Mucosa of stomach (tissue), 1 donor: ENCODE measurements around the gene ABO.
"Not testable (repeated sequence)": the region's sequence is repeated elsewhere in the genome, so short reads cannot be mapped to it uniquely, and the experiment has no call there.

ENCODE experiments used
- H3K27me3 ChIP-seq: one replicate; pipeline ENCODE4 v1.7.0; 2013; ENCODE audit warnings: mild to moderate bottlenecking, low read length; ENCODE audit not compliant: control insufficient read depth, insufficient read depth
- H3K36me3 ChIP-seq: one replicate; pipeline ENCODE4 v1.7.0; 2013; ENCODE audit warnings: low read length; ENCODE audit not compliant: control insufficient read depth, insufficient read depth
- H3K4me1 ChIP-seq: one replicate; pipeline ENCODE4 v1.7.0; 2013; ENCODE audit warnings: mild to moderate bottlenecking, low read length; ENCODE audit not compliant: control insufficient read depth, insufficient read depth
- H3K4me3 ChIP-seq: one replicate; pipeline ENCODE4 v1.7.0; 2013; ENCODE audit warnings: low read length
- H3K9ac ChIP-seq: one replicate; pipeline ENCODE4 v1.7.0; 2013; ENCODE audit warnings: mild to moderate bottlenecking, low read length, moderate library complexity
- H3K9me3 ChIP-seq: one replicate; pipeline ENCODE4 v1.7.0; 2013; ENCODE audit warnings: mild to moderate bottlenecking, low read length, moderate library complexity; ENCODE audit not compliant: control insufficient read depth
- donor health status: Pancreatic carcinoma.

ABO gene

DNA sequence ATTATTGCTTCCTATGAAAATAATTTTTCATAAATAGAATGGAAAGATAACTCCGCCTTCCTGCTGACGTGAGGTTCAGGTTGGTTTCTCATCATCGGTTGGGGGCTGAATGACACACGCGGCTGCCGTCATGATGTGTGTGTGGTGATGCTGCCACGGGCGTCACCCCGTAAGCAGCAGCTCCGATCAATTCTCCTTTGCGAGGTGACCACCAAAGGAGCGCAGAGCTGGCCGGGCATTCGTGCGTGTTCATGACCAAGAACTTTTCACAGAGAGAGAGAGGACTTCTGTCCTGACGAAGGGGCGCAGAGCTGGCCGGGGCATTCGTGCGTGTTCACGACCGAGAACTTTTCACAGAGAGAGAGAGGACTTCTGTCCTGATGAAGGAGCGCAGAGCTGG lies 30.7 kb upstream of the ABO start:
- H3K27me3 ChIP-seq = no peaks in the 10 kb centered on the region
- no peaks in the 10 kb centered on the region for H3K4me1 ChIP-seq
- no peak overlapping the region for H3K9ac ChIP-seq
- H3K36me3 ChIP-seq = no peaks in the 10 kb centered on the region
- no peaks in the 10 kb centered on the region for H3K9me3 ChIP-seq
- no peak overlapping the region for H3K4me3 ChIP-seq

DNA sequence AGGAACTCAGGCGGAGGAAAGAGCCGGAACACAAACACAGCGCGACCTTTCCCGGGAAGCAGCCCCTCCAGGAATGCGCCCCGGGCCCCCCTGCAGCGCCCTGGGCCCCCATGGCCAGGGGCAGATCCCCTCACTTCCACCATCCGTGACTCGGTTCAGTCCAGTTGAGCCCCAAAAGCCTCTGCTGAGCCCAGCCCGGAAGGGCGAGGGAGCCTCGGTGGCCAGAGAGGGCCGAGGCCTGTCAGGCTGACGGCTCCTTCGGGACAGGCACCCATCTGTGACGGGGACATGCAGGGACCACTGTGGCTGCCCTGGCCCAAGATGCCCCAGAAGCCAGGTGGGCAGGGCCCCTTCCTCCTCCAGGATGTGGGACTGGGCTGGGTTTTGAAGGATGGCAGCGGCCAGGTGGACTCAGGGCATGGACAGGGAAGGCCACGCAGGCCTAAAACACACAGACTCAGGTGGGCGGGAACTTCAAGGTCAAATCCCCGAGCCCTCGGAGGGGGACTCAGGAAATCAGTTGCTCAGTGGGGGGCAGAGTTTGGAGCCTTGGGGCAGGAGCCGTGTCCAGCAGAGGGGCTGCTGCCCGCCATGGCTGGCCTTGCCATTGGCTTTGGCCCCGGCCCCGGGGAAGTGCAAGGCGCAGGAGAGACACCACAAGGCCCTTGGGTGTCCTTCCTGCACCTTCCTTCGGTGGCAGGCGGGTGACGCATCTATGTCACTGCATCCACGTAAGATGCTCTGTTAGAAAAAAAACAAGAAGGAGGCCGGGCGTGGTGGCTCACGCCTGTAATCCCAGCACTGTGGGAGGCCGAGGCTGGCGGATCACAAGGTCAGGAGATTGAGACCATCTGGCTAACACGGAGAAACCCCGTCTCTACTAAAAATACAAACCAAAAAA lies 29.7 kb upstream of the ABO start:
- Histone ChIP-seq H3K36me3 (no peaks in the 10 kb centered on the region), H3K27me3 (no peaks in the 10 kb centered on the region), H3K4me3 (no peak overlapping the region), H3K9ac (no peak overlapping the region), H3K4me1 (no peaks in the 10 kb centered on the region), H3K9me3 (no peaks in the 10 kb centered on the region)

DNA sequence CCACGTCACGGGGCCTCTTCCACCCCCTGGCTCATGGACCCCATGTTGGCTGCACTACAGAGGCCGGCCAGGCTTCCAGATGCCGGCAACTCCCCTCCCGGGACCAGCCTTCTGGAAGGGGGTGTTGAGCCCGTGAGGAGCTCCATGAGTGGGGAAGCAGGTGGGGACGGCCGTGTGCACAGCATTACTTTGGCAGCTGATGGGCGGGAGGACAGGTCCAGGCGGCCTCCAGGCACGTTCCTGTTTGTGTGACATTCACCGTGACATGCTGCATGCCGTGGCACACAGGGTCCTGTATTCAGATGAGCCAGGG lies 29.1 kb upstream of the ABO start:
- Histone ChIP-seq H3K9ac (no peak overlapping the region), H3K4me3 (no peak overlapping the region), H3K36me3 (no peaks in the 10 kb centered on the region), H3K27me3 (no peaks in the 10 kb centered on the region), H3K4me1 (no peaks in the 10 kb centered on the region), H3K9me3 (no peaks in the 10 kb centered on the region)

- H3K4me1 ChIP-seq = no peaks in the 10 kb centered on the region
- H3K9me3 ChIP-seq = no peaks in the 10 kb centered on the region
- H3K27me3 ChIP-seq = no peaks in the 10 kb centered on the region
- H3K9ac ChIP-seq = no peak overlapping the region
- H3K36me3 ChIP-seq = no peaks in the 10 kb centered on the region
- H3K4me3 ChIP-seq = no peak overlapping the region
Observed at GRCh38 chr9:133303266-133304157, 28.5 kb upstream of the ABO start.

GRCh38 chr9:133301253-133302230 lies 26.5 kb upstream of the ABO start:
- Histone ChIP-seq H3K9ac (no peak overlapping the region), H3K27me3 (no peaks in the 10 kb centered on the region)

DNA sequence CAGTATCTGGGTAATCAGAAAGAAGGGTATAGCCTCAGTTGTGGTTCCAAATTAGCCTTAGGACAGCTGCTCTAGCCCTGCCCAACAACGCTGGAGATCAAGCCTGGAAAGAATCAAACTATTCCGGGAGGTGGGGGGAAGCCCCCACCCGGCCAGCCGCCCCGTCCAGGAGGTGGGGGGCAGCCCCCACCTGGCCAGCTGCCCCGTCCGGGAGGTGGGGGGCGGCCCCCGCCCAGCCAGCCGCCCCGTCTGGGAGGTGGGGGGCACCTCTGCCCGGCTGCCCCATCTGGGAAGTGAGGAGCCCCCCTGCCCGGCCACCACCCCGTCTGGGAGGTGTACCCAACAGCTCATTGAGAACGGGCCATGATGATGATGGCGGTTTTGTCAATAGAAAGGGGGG lies 25.0 kb upstream of the ABO start:
- H3K9me3 ChIP-seq, H3K4me3 ChIP-seq, H3K4me1 ChIP-seq, H3K9ac ChIP-seq, H3K27me3 ChIP-seq, H3K36me3 ChIP-seq: not testable (repeated sequence)

More at GRCh38 chr9:133301253-133302230, 26.5 kb upstream of the ABO start:
- Histone ChIP-seq H3K36me3 (no peaks in the 10 kb centered on the region), H3K4me3 (no peak overlapping the region), H3K9me3 (no peaks in the 10 kb centered on the region), H3K4me1 (no peaks in the 10 kb centered on the region)

DNA sequence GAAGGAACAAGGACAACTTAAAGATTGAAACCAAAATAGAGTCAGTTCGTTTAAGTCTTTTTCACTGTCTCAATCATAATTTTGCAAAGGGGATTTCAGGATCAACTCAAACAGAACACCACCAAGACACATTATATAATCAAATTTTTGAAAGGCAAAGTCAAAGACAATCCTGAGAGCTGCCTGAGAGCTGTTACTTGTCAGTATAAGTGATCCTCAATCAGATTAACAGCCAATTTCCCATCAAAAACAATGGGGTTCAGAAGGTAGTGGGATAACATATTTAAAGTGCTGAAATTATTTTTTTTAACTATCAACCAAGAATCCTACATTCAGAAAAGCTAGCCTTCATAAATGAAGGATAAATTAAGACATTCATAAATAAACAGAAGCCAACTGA lies 19.3 kb upstream of the ABO start:
- Histone ChIP-seq H3K4me1 (no peaks in the 10 kb centered on the region), H3K9me3 (no peaks in the 10 kb centered on the region), H3K27me3 (no peaks in the 10 kb centered on the region), H3K4me3 (no peak overlapping the region), H3K36me3 (no peaks in the 10 kb centered on the region), H3K9ac (no peak overlapping the region)

- Histone ChIP-seq H3K36me3 (no peaks in the 10 kb centered on the region), H3K9me3 (no peaks in the 10 kb centered on the region), H3K4me1 (no peaks in the 10 kb centered on the region), H3K27me3 (no peaks in the 10 kb centered on the region), H3K9ac (no peak overlapping the region), H3K4me3 (no peak overlapping the region)
Observed at GRCh38 chr9:133290751-133291302, 15.8 kb upstream of the ABO start.

DNA sequence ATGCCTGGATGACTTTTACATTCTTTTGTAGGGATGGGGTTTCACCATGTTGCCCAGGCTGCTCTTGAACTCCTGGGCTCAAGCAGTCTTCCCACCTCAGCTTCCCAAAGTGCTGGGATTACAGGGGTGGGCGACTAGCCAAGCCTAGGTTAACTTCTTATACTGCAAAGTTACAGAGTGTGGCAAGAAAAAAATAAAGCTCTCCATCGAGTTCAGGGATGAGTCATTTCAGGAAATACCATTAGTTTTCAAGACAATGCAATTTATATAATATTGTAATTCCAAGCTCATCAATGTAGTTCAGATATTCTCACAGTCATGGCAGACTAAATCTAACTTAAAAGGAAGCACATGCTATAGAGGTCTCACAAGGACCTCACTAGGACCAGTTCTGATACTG lies 11.5 kb upstream of the ABO start:
- Histone ChIP-seq H3K9ac (no peak overlapping the region), H3K36me3 (no peaks in the 10 kb centered on the region), H3K27me3 (no peaks in the 10 kb centered on the region), H3K9me3 (no peaks in the 10 kb centered on the region), H3K4me3 (no peak overlapping the region), H3K4me1 (no peaks in the 10 kb centered on the region)

- Histone ChIP-seq H3K4me1 (peaks cover 9% of the 10 kb centered on the region), H3K36me3 (no peaks in the 10 kb centered on the region), H3K9me3 (no peaks in the 10 kb centered on the region), H3K4me3 (no peak overlapping the region), H3K27me3 (no peaks in the 10 kb centered on the region), H3K9ac (no peak overlapping the region)
Observed at GRCh38 chr9:133285252-133285775, 10.3 kb upstream of the ABO start.

- peaks cover 16% of the 10 kb centered on the region for H3K4me1 ChIP-seq
- no peaks in the 10 kb centered on the region for H3K9me3 ChIP-seq
- no peaks in the 10 kb centered on the region for H3K36me3 ChIP-seq
- H3K27me3 ChIP-seq = no peaks in the 10 kb centered on the region
- H3K4me3 ChIP-seq = no peak overlapping the region
- no peak overlapping the region for H3K9ac ChIP-seq
Observed at GRCh38 chr9:133284362-133284761, 9.4 kb upstream of the ABO start.
